ENCODE measurements around the gene ST14.

DNA sequence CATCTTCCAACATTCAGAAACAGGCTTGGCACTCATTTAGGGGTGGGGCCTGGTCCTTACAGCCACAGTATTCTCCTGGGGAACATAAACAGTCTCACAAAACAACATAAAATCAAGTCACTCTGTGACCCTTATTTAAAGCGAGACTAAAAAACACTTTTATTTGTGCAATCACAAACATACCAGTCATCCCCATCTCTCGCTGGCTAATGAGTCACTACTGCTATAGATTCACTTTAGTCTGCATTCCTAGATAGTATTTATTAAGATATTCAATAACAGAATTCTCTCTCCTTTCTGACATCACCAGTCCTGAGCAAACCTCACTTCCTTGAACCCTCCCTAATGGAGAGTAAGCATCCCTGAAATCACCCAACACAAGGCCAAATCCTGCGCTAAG is 87.2 kb downstream of the ST14 start:
- TF ChIP-seq RAD21 (IDR thresholded peaks at IDR 0.05; ENCODE audit: low read length) = no peak
- TF ChIP-seq, protein P1, sequence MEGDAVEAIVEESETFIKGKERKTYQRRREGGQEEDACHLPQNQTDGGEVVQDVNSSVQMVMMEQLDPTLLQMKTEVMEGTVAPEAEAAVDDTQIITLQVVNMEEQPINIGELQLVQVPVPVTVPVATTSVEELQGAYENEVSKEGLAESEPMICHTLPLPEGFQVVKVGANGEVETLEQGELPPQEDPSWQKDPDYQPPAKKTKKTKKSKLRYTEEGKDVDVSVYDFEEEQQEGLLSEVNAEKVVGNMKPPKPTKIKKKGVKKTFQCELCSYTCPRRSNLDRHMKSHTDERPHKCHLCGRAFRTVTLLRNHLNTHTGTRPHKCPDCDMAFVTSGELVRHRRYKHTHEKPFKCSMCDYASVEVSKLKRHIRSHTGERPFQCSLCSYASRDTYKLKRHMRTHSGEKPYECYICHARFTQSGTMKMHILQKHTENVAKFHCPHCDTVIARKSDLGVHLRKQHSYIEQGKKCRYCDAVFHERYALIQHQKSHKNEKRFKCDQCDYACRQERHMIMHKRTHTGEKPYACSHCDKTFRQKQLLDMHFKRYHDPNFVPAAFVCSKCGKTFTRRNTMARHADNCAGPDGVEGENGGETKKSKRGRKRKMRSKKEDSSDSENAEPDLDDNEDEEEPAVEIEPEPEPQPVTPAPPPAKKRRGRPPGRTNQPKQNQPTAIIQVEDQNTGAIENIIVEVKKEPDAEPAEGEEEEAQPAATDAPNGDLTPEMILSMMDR (IDR thresholded peaks at IDR 0.05) = no peak
- no peak for TF ChIP-seq TAF1 (IDR thresholded peaks at IDR 0.05; ENCODE audit: borderline replicate concordance, low read depth, low read length)
- TF ChIP-seq, protein P2, sequence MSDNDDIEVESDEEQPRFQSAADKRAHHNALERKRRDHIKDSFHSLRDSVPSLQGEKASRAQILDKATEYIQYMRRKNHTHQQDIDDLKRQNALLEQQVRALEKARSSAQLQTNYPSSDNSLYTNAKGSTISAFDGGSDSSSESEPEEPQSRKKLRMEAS (IDR thresholded peaks at IDR 0.05; ENCODE audit: low read depth) = no peak
- no peak for TF ChIP-seq MXI1 (IDR thresholded peaks at IDR 0.05; ENCODE audit: low read depth, low read length)
- no peak for TF ChIP-seq EZH2phosphoT487 (IDR thresholded peaks at IDR 0.05; ENCODE audit: borderline replicate concordance, low read depth)
- TF ChIP-seq ELF1 (IDR thresholded peaks at IDR 0.05) = no peak
- TF ChIP-seq SMC3 (IDR thresholded peaks at IDR 0.05; ENCODE audit: low read depth, low read length) = no peak
- no peak for TF ChIP-seq FOXJ3 (CRISPR knock-in tag; IDR thresholded peaks at IDR 0.05)

All from SK-N-SH (cell line).